ENCODE data around the gene NELL2.

Gene NELL2

GRCh38 chr12:44869503-44869902 is 6.6 kb downstream of the NELL2 start:
- TF ChIP-seq FOXP2 (optimal IDR thresholded peaks at IDR 0.05; ENCODE audit: borderline replicate concordance, extremely low read depth, extremely low read length, insufficient read depth) (no peak), POLR2AphosphoS5 (IDR thresholded peaks at IDR 0.05; ENCODE audit: low read depth, low read length) (no peak), SIN3A (IDR thresholded peaks at IDR 0.05; ENCODE audit: borderline replicate concordance, insufficient read depth, low read length) (no peak), TAF1 (IDR thresholded peaks at IDR 0.05; ENCODE audit: borderline replicate concordance, insufficient read depth, low read length) (no peak), REST (IDR thresholded peaks at IDR 0.05; ENCODE audit: insufficient read depth in 1 of 2, low read depth in 2 of 2, low read length in 2 of 2) (no peak)

GRCh38 chr12:44863867-44864266 is 12.2 kb downstream of the NELL2 start:
- TF ChIP-seq FOXP2 (optimal IDR thresholded peaks at IDR 0.05; ENCODE audit: borderline replicate concordance, extremely low read depth, extremely low read length, insufficient read depth) (no peak), TAF1 (IDR thresholded peaks at IDR 0.05; ENCODE audit: borderline replicate concordance, insufficient read depth, low read length) (no peak), POLR2AphosphoS5 (IDR thresholded peaks at IDR 0.05; ENCODE audit: low read depth, low read length) (no peak), SIN3A (IDR thresholded peaks at IDR 0.05; ENCODE audit: borderline replicate concordance, insufficient read depth, low read length) (no peak), REST (IDR thresholded peaks at IDR 0.05; ENCODE audit: insufficient read depth in 1 of 2, low read depth in 2 of 2, low read length in 2 of 2) (no peak)

- TF ChIP-seq REST (IDR thresholded peaks at IDR 0.05; ENCODE audit: insufficient read depth in 1 of 2, low read depth in 2 of 2, low read length in 2 of 2) = no peak
These were observed 16.0 kb downstream of the NELL2 start for GRCh38 chr12:44859998-44860689.

GRCh38 chr12:44858226-44858855 is 17.8 kb downstream of the NELL2 start:
- no peak for TF ChIP-seq REST (IDR thresholded peaks at IDR 0.05; ENCODE audit: insufficient read depth in 1 of 2, low read depth in 2 of 2, low read length in 2 of 2)
- no peak for TF ChIP-seq POLR2AphosphoS5 (IDR thresholded peaks at IDR 0.05; ENCODE audit: low read depth, low read length)
- TF ChIP-seq SIN3A (IDR thresholded peaks at IDR 0.05; ENCODE audit: borderline replicate concordance, insufficient read depth, low read length) = no peak
- no peak for TF ChIP-seq TAF1 (IDR thresholded peaks at IDR 0.05; ENCODE audit: borderline replicate concordance, insufficient read depth, low read length)
- no peak for TF ChIP-seq FOXP2 (optimal IDR thresholded peaks at IDR 0.05; ENCODE audit: borderline replicate concordance, extremely low read depth, extremely low read length, insufficient read depth)

Data from PFSK-1 (cell line).